Colonic mucosa (tissue), 4 donors: ENCODE data around the gene PATJ. TPM values are rescaled to one million over a fixed set of nuclear protein-coding genes. Genes with fewer than 3 reads are reported as not detected.

ENCODE experiments used
- DNase-seq: peaks from one replicate; pipeline ENCODE4 v3.0.0-alpha.2; 2020
- H3K27ac ChIP-seq: fragments of 200-600 bp; one replicate; pipeline ENCODE4 v1.8.0; 2021
- H3K27me3 ChIP-seq: fragments of 200-600 bp; one replicate; pipeline ENCODE4 v1.8.0; 2021
- H3K36me3 ChIP-seq: fragments of 200-600 bp; one replicate; pipeline ENCODE4 v1.8.0; 2021
- H3K4me1 ChIP-seq: fragments of 200-600 bp; one replicate; pipeline ENCODE4 v1.8.0; 2021; ENCODE audit warnings: mild to moderate bottlenecking
- H3K4me3 ChIP-seq: fragments of 200-600 bp; one replicate; pipeline ENCODE4 v1.8.0; 2021
- H3K9ac ChIP-seq, 2 donors: one replicate each; pipeline ENCODE4 v1.7.0; 2013; ENCODE audit warnings: control low read depth in 2 of 2, low read depth in 2 of 2, low read length in 2 of 2
- H3K9me3 ChIP-seq: fragments of 200-600 bp; one replicate; pipeline ENCODE4 v1.8.0; 2021
- intact Hi-C: fragments of 100-400 bp; cut with DNase I; formaldehyde crosslinking; loops from one replicate; pipeline ENCODE4 v1.14.1; 2022
- total RNA-seq, 2 donors: library from RNA; stranded (reverse); fragmentation: NEBNext Ultra II Directional in 1 of 2; extraction: Animal tissue kit (Norgen Biotek cat#: 25700) in 1 of 2; gene quantifications; one replicate each; pipeline ENCODE4 v1.2.1, GENCODE V29; 2021
- TF ChIP-seq, protein P1 (sequence below): fragments of 200-600 bp; IDR thresholded peaks from one replicate; pipeline ENCODE4 v1.8.0; 2022; ENCODE audit warnings: antibody characterized with exemption, mild to moderate bottlenecking
- donor health status: healthy.
- donor health status: DM: no; HTN: no; CAD: no.
- donor health status: DM: no; HTN: no; CAD: no.

PATJ gene
- total RNA-seq, 2 donors from 2014 or later, result 65.6 to 69.0 TPM

DNA sequence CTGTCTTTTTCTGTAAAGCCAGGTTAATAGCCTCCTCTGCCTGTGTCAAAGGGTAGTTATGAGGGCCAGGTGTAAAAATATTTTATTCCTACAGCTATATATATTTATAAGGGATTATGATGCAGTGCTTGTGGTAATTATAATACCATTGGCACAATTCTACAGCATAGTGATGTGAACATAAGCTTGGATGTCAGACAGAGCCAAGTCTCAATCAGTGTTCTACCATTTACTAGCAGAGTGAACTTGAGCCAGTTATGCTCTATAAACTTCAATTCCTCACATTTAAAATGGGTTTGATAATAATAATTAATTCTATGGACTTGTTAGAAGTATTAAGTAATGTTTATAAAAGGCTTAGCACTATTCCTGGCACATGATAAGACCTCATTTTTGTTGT is 300.9 kb downstream of the PATJ start:
- no peaks in the 10 kb centered on the region for H3K36me3 ChIP-seq
- no peak for DNase-seq
- no peaks in the 10 kb centered on the region for H3K27me3 ChIP-seq
- no peak overlapping the region for H3K9ac ChIP-seq
- no peaks in the 10 kb centered on the region for H3K4me1 ChIP-seq
- intact Hi-C loops, result no loop called here
- TF ChIP-seq, protein P1, sequence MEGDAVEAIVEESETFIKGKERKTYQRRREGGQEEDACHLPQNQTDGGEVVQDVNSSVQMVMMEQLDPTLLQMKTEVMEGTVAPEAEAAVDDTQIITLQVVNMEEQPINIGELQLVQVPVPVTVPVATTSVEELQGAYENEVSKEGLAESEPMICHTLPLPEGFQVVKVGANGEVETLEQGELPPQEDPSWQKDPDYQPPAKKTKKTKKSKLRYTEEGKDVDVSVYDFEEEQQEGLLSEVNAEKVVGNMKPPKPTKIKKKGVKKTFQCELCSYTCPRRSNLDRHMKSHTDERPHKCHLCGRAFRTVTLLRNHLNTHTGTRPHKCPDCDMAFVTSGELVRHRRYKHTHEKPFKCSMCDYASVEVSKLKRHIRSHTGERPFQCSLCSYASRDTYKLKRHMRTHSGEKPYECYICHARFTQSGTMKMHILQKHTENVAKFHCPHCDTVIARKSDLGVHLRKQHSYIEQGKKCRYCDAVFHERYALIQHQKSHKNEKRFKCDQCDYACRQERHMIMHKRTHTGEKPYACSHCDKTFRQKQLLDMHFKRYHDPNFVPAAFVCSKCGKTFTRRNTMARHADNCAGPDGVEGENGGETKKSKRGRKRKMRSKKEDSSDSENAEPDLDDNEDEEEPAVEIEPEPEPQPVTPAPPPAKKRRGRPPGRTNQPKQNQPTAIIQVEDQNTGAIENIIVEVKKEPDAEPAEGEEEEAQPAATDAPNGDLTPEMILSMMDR, result no peak
- no peak overlapping the region for H3K4me3 ChIP-seq
- no peak overlapping the region for H3K27ac ChIP-seq
- H3K9me3 ChIP-seq, result no peaks in the 10 kb centered on the region

DNA sequence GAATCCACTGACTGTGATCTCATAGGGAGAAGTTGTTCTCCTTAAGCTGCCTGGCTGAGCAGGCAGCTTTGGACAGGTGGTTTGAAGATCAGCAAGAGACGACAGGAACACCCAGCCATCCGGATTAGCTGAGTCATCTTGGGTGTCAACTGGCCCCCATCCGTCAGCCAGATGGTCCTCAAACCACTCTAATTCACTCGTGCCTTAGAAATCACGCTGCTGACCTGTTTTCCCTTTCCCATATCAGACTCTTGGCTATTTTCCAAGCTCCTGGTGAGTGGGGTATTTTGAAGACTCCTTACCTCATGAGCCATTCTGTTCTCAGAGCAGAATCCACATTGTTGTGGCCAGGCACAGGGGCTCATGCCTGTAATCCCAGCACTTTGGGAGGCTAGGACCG is 303.3 kb downstream of the PATJ start:
- H3K4me3 ChIP-seq, result no peak overlapping the region
- H3K27ac ChIP-seq, result no peak overlapping the region
- TF ChIP-seq, protein P1, result no peak
- H3K9ac ChIP-seq, result no peak overlapping the region
- no peaks in the 10 kb centered on the region for H3K9me3 ChIP-seq
- intact Hi-C loops, result no loop called here
- no peak for DNase-seq
- no peaks in the 10 kb centered on the region for H3K4me1 ChIP-seq
- H3K27me3 ChIP-seq, result no peaks in the 10 kb centered on the region
- no peaks in the 10 kb centered on the region for H3K36me3 ChIP-seq

DNA sequence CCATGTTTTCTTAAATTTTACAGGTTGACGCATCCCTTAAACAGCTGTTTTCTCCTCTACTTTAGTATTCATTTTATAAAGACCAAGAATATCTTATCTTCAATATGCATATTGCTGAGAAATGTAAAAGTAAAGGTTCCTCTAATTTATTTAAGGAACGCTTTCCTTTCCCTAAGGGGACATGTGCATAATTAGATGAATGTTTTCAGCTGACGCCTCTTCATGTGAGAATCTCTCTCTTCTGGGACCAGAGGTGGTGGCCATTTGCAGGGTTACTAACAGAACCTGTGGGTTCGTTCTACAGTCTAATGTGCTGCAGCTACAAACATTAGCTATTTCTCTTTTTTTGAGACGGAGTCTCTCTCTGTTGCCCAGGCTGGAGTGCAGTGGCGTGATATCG is 304.6 kb downstream of the PATJ start:
- DNase-seq, result no peak
- intact Hi-C loops, result no loop called here
- Histone ChIP-seq H3K9me3 (no peaks in the 10 kb centered on the region), H3K9ac (no peak overlapping the region), H3K4me1 (no peaks in the 10 kb centered on the region), H3K27me3 (no peaks in the 10 kb centered on the region), H3K27ac (no peak overlapping the region), H3K36me3 (no peaks in the 10 kb centered on the region), H3K4me3 (no peak overlapping the region)
- TF ChIP-seq, protein P1, result no peak

DNA sequence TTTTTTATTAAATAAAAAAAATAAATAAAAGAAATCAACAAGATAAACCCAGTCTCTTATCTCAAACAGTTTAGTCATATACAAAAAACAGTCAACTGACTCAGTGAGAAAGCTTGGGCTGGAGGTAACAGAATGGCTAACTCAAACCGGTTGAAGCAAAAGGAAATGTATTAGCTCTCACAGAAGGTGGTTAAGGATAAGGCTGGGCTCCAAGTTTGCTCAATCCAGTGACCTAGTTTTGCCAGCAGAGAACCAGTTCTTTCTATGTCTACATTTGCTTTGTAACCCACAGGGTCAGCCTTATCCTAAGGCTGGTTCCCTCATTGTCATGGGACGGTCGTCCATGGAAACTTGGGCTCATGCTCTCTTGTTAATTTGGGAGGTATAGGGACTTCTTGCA is 307.9 kb downstream of the PATJ start:
- intact Hi-C loops, result no loop called here
- no peaks in the 10 kb centered on the region for H3K9me3 ChIP-seq
- H3K36me3 ChIP-seq, result no peaks in the 10 kb centered on the region
- TF ChIP-seq, protein P1, result no peak
- H3K9ac ChIP-seq, result no peak overlapping the region
- DNase-seq, result no peak
- H3K27ac ChIP-seq, result no peak overlapping the region
- no peaks in the 10 kb centered on the region for H3K27me3 ChIP-seq
- H3K4me1 ChIP-seq, result no peaks in the 10 kb centered on the region
- H3K4me3 ChIP-seq, result no peak overlapping the region

DNA sequence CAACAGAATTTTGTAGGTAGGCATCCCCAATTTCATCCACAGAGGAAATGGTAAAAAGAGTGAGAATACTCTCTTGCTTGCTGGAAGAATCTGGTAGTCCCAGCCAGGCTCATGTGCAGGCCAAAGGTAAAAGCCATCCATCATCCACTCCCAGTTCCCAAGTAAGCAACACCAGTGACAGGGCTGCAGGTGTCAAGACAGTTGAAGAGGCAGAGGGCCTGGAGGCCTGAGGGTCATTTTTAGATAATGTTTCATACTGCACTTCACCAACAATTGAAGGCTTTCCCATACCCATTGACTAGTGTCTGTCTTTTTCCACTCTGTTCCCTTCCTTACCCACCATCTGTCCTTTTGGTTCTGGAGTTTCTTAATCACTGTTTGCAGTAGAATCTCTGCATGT is 310.7 kb downstream of the PATJ start:
- Histone ChIP-seq H3K4me1 (no peaks in the 10 kb centered on the region), H3K9me3 (no peaks in the 10 kb centered on the region), H3K9ac (no peak overlapping the region), H3K27ac (no peak overlapping the region), H3K4me3 (no peak overlapping the region), H3K36me3 (no peaks in the 10 kb centered on the region), H3K27me3 (no peaks in the 10 kb centered on the region)
- DNase-seq, result no peak
- TF ChIP-seq, protein P1, result no peak
- intact Hi-C loops, result no loop called here

DNA sequence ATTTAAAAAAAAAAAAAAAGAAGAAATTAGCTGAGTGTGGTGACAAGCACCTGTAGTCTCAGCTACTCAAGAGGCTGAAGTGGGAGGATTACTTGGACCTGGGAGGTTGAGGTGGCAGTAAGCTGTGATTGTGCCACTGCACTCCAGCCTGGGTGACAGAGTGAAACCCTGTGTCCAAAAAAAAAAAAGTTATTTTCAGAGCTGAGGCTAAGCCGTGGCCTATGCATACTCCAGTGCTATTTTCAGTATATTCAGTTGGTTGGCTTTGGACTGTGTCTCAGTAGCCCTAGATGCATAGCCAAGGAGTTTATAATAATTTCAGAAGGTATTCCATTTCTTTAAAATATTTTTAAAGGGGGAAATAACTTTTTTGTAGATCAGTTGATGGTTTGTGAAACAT is 311.9 kb downstream of the PATJ start:
- TF ChIP-seq, protein P1, result no peak
- no peaks in the 10 kb centered on the region for H3K27me3 ChIP-seq
- intact Hi-C loops, result no loop called here
- H3K4me3 ChIP-seq, result no peak overlapping the region
- H3K9ac ChIP-seq, result no peak overlapping the region
- H3K36me3 ChIP-seq, result no peaks in the 10 kb centered on the region
- no peaks in the 10 kb centered on the region for H3K4me1 ChIP-seq
- no peaks in the 10 kb centered on the region for H3K9me3 ChIP-seq
- no peak overlapping the region for H3K27ac ChIP-seq
- DNase-seq, result no peak
